ENCODE data around the gene SPATA20.

Gene SPATA20

DNA sequence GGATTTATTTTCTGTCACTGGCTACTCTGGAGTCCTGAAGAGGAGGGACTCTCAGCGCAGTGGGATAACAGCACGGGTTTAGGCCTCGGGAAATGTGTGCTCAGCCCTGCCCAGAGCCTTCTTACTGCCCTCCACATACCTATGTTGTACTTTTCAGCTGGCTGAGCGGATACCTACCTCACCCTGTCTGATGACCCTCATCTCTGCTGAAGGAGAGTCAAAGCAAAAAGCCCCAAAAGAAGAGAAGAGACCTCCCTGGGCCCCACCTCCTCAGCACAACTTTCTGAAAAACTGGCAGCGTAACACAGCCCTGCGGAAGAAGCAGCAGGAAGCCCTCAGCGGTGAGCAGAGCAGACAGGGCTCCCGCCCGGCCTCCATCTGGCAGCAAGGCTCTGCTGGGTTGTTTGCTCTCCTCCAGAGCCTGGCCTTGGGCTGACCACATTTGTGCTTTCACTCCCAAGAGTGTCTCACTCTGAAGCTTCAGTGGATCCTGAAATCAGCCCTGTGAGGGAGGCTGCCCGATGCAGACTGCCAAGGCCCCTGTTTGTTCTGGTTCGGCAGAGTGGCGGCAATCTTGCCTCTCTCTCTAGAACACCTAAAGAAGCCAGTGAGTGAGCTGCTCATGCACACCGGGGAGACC lies 28.5 kb upstream of the SPATA20 start:
- Histone ChIP-seq H4K12ac (ENCODE audit: low read depth, low read length) (no peak overlapping the region), H3K79me1 (ENCODE audit: low read length) (peaks cover 5% of the 10 kb centered on the region)

DNA sequence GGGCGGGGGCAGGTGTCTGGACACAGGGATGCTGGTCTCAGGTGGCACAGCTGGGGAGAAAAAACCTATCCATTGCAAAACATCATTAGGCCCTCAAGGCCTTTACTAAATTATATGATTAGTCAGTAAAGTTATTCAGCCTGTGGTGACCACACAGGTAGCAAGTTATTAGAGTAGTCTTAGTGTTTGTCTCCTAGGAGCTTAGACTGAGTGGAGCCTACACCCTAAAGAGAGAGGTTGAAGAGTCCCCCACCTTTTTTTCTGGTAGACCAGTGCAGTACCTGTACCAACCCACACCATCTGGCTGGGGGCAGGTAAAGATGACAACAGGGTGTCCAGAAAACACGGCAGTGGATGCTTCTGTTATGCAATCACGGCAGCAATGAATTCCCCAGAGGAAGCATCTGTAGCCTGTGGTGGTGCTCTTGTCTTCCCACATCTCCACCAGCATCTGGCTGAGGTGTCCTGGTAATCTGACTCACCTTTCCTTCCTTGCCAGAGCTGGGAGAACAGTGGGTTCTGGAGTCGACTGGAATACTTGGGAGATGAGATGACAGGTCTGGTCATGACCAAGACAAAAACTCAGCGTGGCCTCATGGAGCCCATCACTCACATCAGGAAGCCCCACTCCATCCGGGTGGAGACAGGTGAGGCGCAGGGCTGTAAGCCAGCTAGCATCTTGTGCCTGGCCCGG lies 27.7 kb upstream of the SPATA20 start:
- Histone ChIP-seq H3K23ac (ENCODE audit: low read length) (no peak overlapping the region), H2AK5ac (ENCODE audit: low read length) (no peak overlapping the region), H4K12ac (ENCODE audit: low read depth, low read length) (no peak overlapping the region), H2BK12ac (ENCODE audit: low read length) (no peak overlapping the region), H3K27me3 (ENCODE audit: insufficient read depth, low read length) (no peaks in the 10 kb centered on the region), H2BK5ac (ENCODE audit: low read depth, low read length, poor library complexity) (no peak overlapping the region), H4K8ac (ENCODE audit: low read depth, low read length) (no peak overlapping the region), H3K4me2 (ENCODE audit: low read length) (no peak overlapping the region), H3K9ac (ENCODE audit: low read length) (no peak overlapping the region), H4K91ac (ENCODE audit: low read depth, low read length) (no peak overlapping the region), H3K4ac (ENCODE audit: low read depth, low read length) (no peak overlapping the region), H3K36me3 (ENCODE audit: control insufficient read depth in 1 of 2, insufficient read depth in 2 of 2, low read length in 2 of 2) (no peaks in the 10 kb centered on the region), H3K27ac (ENCODE audit: low read depth, low read length) (no peak overlapping the region), H3K4me3 (ENCODE audit: low read depth, low read length) (no peak overlapping the region), H3K9me3 (ENCODE audit: insufficient read depth, low read depth, low read length) (no peaks in the 10 kb centered on the region), H3K18ac (ENCODE audit: low read length) (no peak overlapping the region), H3K4me1 (ENCODE audit: control insufficient read depth in 1 of 2, insufficient read depth in 2 of 2, low read length in 2 of 2) (peaks cover 20 to 23% of the 10 kb centered on the region in 2 experiments), H3K14ac (ENCODE audit: low read length) (no peak overlapping the region), H3K79me2 (ENCODE audit: control insufficient read depth, insufficient read depth, low read length, poor library complexity) (no peaks in the 10 kb centered on the region), H2BK120ac (ENCODE audit: insufficient read depth, low read length, poor library complexity) (no peak overlapping the region), H2AFZ (ENCODE audit: insufficient read depth, low read length, poor library complexity) (no peak overlapping the region), H3K79me1 (ENCODE audit: low read length) (peaks cover 4% of the 10 kb centered on the region)
- DNase-seq, result peak; percentile 94 to 95
- no CpG with 5 or more reads among the region's 8 CpGs for WGBS (ENCODE audit: extremely low coverage, insufficient coverage, insufficient read length)

More for the DNA sequence above, 28.5 kb upstream of the SPATA20 start:
- peaks cover 12 to 15% of the 10 kb centered on the region in 2 experiments for H3K4me1 ChIP-seq (ENCODE audit: control insufficient read depth in 1 of 2, insufficient read depth in 2 of 2, low read length in 2 of 2)
- H2BK5ac ChIP-seq (ENCODE audit: low read depth, low read length, poor library complexity), result no peak overlapping the region
- H4K91ac ChIP-seq (ENCODE audit: low read depth, low read length), result peak overlapping the region; percentile 28
- no peaks in the 10 kb centered on the region for H3K79me2 ChIP-seq (ENCODE audit: control insufficient read depth, insufficient read depth, low read length, poor library complexity)
- H3K4me3 ChIP-seq (ENCODE audit: low read depth, low read length), result no peak overlapping the region
- H3K4me2 ChIP-seq (ENCODE audit: low read length), result no peak overlapping the region
- H3K9ac ChIP-seq (ENCODE audit: low read length), result no peak overlapping the region
- H3K23ac ChIP-seq (ENCODE audit: low read length), result no peak overlapping the region
- no peak overlapping the region for H2AFZ ChIP-seq (ENCODE audit: insufficient read depth, low read length, poor library complexity)
- no peaks in the 10 kb centered on the region for H3K27me3 ChIP-seq (ENCODE audit: insufficient read depth, low read length)
- DNase-seq, result no peak
- H4K8ac ChIP-seq (ENCODE audit: low read depth, low read length), result no peak overlapping the region
- H3K36me3 ChIP-seq (ENCODE audit: control insufficient read depth in 1 of 2, insufficient read depth in 2 of 2, low read length in 2 of 2), result no peaks in the 10 kb centered on the region
- H2BK120ac ChIP-seq (ENCODE audit: insufficient read depth, low read length, poor library complexity), result no peak overlapping the region
- H3K27ac ChIP-seq (ENCODE audit: low read depth, low read length), result no peak overlapping the region
- H3K18ac ChIP-seq (ENCODE audit: low read length), result no peak overlapping the region
- no peaks in the 10 kb centered on the region for H3K9me3 ChIP-seq (ENCODE audit: insufficient read depth, low read depth, low read length)
- WGBS (ENCODE audit: extremely low coverage, insufficient coverage, insufficient read length), result no CpG with 5 or more reads among the region's 13 CpGs
- no peak overlapping the region for H2AK5ac ChIP-seq (ENCODE audit: low read length)
- no peak overlapping the region for H3K14ac ChIP-seq (ENCODE audit: low read length)
- H2BK12ac ChIP-seq (ENCODE audit: low read length), result no peak overlapping the region
- H3K4ac ChIP-seq (ENCODE audit: low read depth, low read length), result no peak overlapping the region

DNA sequence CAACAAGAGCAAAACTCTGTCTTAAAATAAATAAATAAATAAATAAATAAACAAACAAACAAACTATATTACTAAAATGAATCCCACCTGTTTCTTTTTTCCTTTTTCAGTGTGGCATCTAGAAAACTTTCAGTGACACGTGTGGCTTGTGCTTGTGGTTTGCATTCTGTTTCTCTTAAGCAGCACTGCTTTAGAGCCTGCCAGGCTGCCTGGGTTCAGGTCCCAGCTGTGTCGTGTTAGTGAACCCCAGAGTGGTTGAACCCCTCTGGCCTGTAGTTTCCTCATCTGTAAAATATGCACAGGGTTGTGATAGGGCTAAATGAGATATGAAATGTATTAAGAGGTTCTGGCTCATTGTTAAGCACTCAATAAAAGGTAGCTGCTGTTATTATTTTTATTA lies 26.5 kb upstream of the SPATA20 start:
- WGBS (ENCODE audit: extremely low coverage, insufficient coverage, insufficient read length), result no CpG with 5 or more reads among the region's 2 CpGs
- no peak overlapping the region for H3K4ac ChIP-seq (ENCODE audit: low read depth, low read length)
- H2AFZ ChIP-seq (ENCODE audit: insufficient read depth, low read length, poor library complexity), result no peak overlapping the region

DNA sequence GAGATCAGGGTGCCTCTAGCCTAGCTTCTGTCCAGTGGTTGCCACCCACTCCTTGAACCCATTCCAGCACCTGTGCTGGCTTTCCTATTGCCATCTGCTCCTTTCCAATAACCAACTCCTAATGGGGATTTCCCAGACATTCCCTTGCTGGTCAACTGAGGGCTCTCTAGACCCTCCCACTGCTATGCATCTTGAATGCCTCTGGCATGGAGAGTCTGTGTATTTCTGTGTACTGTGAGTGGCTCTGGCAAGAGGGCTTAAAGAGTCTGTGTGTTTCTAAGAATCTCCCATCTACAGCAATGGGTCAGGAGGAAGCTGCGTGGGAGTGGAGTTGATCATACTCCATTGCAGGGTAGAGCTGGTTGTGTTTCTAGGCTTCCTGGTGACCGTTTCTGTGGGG lies 25.5 kb upstream of the SPATA20 start:
- Histone ChIP-seq H3K36me3 (ENCODE audit: control insufficient read depth in 1 of 2, insufficient read depth in 2 of 2, low read length in 2 of 2) (no peaks in the 10 kb centered on the region), H3K4ac (ENCODE audit: low read depth, low read length) (no peak overlapping the region), H2AK5ac (ENCODE audit: low read length) (no peak overlapping the region), H3K9me3 (ENCODE audit: insufficient read depth, low read depth, low read length) (no peaks in the 10 kb centered on the region), H3K14ac (ENCODE audit: low read length) (no peak overlapping the region), H4K8ac (ENCODE audit: low read depth, low read length) (no peak overlapping the region), H4K91ac (ENCODE audit: low read depth, low read length) (no peak overlapping the region), H3K79me2 (ENCODE audit: control insufficient read depth, insufficient read depth, low read length, poor library complexity) (no peaks in the 10 kb centered on the region), H3K4me2 (ENCODE audit: low read length) (no peak overlapping the region), H3K4me1 (ENCODE audit: control insufficient read depth in 1 of 2, insufficient read depth in 2 of 2, low read length in 2 of 2) (peaks cover 13 to 16% of the 10 kb centered on the region in 2 experiments), H3K9ac (ENCODE audit: low read length) (no peak overlapping the region), H3K27ac (ENCODE audit: low read depth, low read length) (no peak overlapping the region), H3K4me3 (ENCODE audit: low read depth, low read length) (no peak overlapping the region), H4K12ac (ENCODE audit: low read depth, low read length) (no peak overlapping the region), H2BK5ac (ENCODE audit: low read depth, low read length, poor library complexity) (no peak overlapping the region), H2BK12ac (ENCODE audit: low read length) (peak overlapping the region; percentile 41), H3K18ac (ENCODE audit: low read length) (no peak overlapping the region), H3K23ac (ENCODE audit: low read length) (no peak overlapping the region), H2BK120ac (ENCODE audit: insufficient read depth, low read length, poor library complexity) (no peak overlapping the region), H2AFZ (ENCODE audit: insufficient read depth, low read length, poor library complexity) (no peak overlapping the region), H3K79me1 (ENCODE audit: low read length) (peaks cover 2% of the 10 kb centered on the region), H3K27me3 (ENCODE audit: insufficient read depth, low read length) (no peaks in the 10 kb centered on the region)
- no peak for DNase-seq
- WGBS (ENCODE audit: extremely low coverage, insufficient coverage, insufficient read length), result no CpG with 5 or more reads among the region's 2 CpGs

More for the DNA sequence above, 26.5 kb upstream of the SPATA20 start:
- H3K9me3 ChIP-seq (ENCODE audit: insufficient read depth, low read depth, low read length), result no peaks in the 10 kb centered on the region
- no peak overlapping the region for H3K27ac ChIP-seq (ENCODE audit: low read depth, low read length)
- H2BK12ac ChIP-seq (ENCODE audit: low read length), result no peak overlapping the region
- H3K4me1 ChIP-seq (ENCODE audit: control insufficient read depth in 1 of 2, insufficient read depth in 2 of 2, low read length in 2 of 2), result peaks cover 13 to 16% of the 10 kb centered on the region in 2 experiments
- no peak overlapping the region for H3K4me2 ChIP-seq (ENCODE audit: low read length)
- H3K14ac ChIP-seq (ENCODE audit: low read length), result no peak overlapping the region
- no peaks in the 10 kb centered on the region for H3K27me3 ChIP-seq (ENCODE audit: insufficient read depth, low read length)
- H2BK120ac ChIP-seq (ENCODE audit: insufficient read depth, low read length, poor library complexity), result no peak overlapping the region
- no peak overlapping the region for H3K18ac ChIP-seq (ENCODE audit: low read length)
- no peak overlapping the region for H4K12ac ChIP-seq (ENCODE audit: low read depth, low read length)
- H2BK5ac ChIP-seq (ENCODE audit: low read depth, low read length, poor library complexity), result no peak overlapping the region
- H3K4me3 ChIP-seq (ENCODE audit: low read depth, low read length), result no peak overlapping the region
- no peak overlapping the region for H4K91ac ChIP-seq (ENCODE audit: low read depth, low read length)
- peaks cover 2% of the 10 kb centered on the region for H3K79me1 ChIP-seq (ENCODE audit: low read length)
- H3K9ac ChIP-seq (ENCODE audit: low read length), result no peak overlapping the region
- H4K8ac ChIP-seq (ENCODE audit: low read depth, low read length), result no peak overlapping the region
- no peak overlapping the region for H3K23ac ChIP-seq (ENCODE audit: low read length)
- no peaks in the 10 kb centered on the region for H3K36me3 ChIP-seq (ENCODE audit: control insufficient read depth in 1 of 2, insufficient read depth in 2 of 2, low read length in 2 of 2)
- no peaks in the 10 kb centered on the region for H3K79me2 ChIP-seq (ENCODE audit: control insufficient read depth, insufficient read depth, low read length, poor library complexity)
- no peak for DNase-seq
- no peak overlapping the region for H2AK5ac ChIP-seq (ENCODE audit: low read length)

All from trophoblast cell (in vitro differentiated cells and primary cell).